ENCODE measurements around the gene TMEM115.

GRCh38 chr3:50322386-50323091 lies 36.8 kb downstream of the TMEM115 start, which contains the start of gene HYAL2:
- TF ChIP-seq FOS (IDR thresholded peaks at IDR 0.05; ENCODE audit: extremely low read depth, insufficient read length) (no peak), BHLHE40 (IDR thresholded peaks at IDR 0.05; ENCODE audit: low read length) (no peak), EZH2 (IDR thresholded peaks at IDR 0.05; ENCODE audit: borderline replicate concordance, low read depth, low read length) (no peak), CBX3 (IDR thresholded peaks at IDR 0.05; ENCODE audit: borderline replicate concordance in 1 of 2, low read length in 2 of 2) (no peak), NFE2L1 (tag; IDR thresholded peaks at IDR 0.05; ENCODE audit: borderline replicate concordance, low read depth) (no peak), RBFOX2 (IDR thresholded peaks at IDR 0.05; ENCODE audit: low read depth, low read length) (no peak), RBM39 (optimal IDR thresholded peaks at IDR 0.05; ENCODE audit: low read depth, low read length) (no peak), HOXB6 (CRISPR knock-in tag; IDR thresholded peaks at IDR 0.05; ENCODE audit: borderline replicate concordance) (no peak), POLR2A (conservative IDR thresholded peaks at IDR 0.05) (no peak), FOXM1 (IDR thresholded peaks at IDR 0.05; ENCODE audit: low read depth) (no peak), FOXM1 (CRISPR knock-in tag; IDR thresholded peaks at IDR 0.05; ENCODE audit: low read depth) (no peak), NFIX (CRISPR knock-in tag; IDR thresholded peaks at IDR 0.05; ENCODE audit: low read depth) (no peak), BCL6 (CRISPR knock-in tag; IDR thresholded peaks at IDR 0.05) (no peak), POLR2AphosphoS5 (IDR thresholded peaks at IDR 0.05; ENCODE audit: control insufficient read depth, insufficient read depth, low read depth, low read length) (no peak)
